Body of pancreas (tissue), 4 donors: ENCODE measurements around the gene ADAMTS5. TPM values are rescaled to one million over a fixed set of nuclear protein-coding genes. Genes with fewer than 3 reads are reported as not detected.

Source experiments
- ATAC-seq: fragments of 150-250 bp; one replicate; pipeline ENCODE4 v1.9.1; 2016
- DNase-seq, 4 donors: peaks; one replicate each; pipeline ENCODE4 v3.0.0-alpha.2; 2019
- H3K27ac ChIP-seq, 4 donors: fragments of 200-600 bp; sonication (generic); 1 replicate in 3 of 4; 2 replicates in 1 of 4; pipeline versions ENCODE4 v1.5.1 to v1.6.1; 2016 to 2019; ENCODE audit warnings: mild to moderate bottlenecking in 1 of 4, mixed read lengths in 1 of 4, moderate library complexity in 1 of 4
- H3K27me3 ChIP-seq, 2 donors: fragments of 200-600 bp; sonication (generic); one replicate each; pipeline ENCODE4 v1.6.0; 2016; ENCODE audit warnings: mild to moderate bottlenecking in 1 of 2
- H3K36me3 ChIP-seq, 2 donors: fragments of 200-600 bp; sonication (generic); replicated peaks in 1 of 2; 2 replicates each; pipeline ENCODE4 v1.5.1; 2016; ENCODE audit warnings: low read depth in 2 of 2; ENCODE audit not compliant: insufficient read depth in 1 of 2
- H3K4me1 ChIP-seq: fragments of 200-600 bp; sonication (generic); one replicate; pipeline ENCODE4 v1.6.0; 2016
- H3K4me3 ChIP-seq, 2 donors: fragments of 200-600 bp; sonication (generic); 1 replicate in 1 of 2; 2 replicates in 1 of 2; pipeline ENCODE4 v1.5.1; 2016 to 2019
- H3K9me3 ChIP-seq, 3 donors: fragments of 200-600 bp; sonication (generic); 1 replicate in 2 of 3; 2 replicates in 1 of 3; pipeline ENCODE4 v1.5.1; 2016
- CTCF ChIP-seq, 7 experiments: fragments of 450-650 bp in 4 of 7; fragments of 200-600 bp in 3 of 7; sonication (generic) in 3 of 7; IDR thresholded peaks; one replicate each; pipeline ENCODE4 v1.5.1; 2016 to 2019; ENCODE audit warnings: antibody characterized with exemption in 7 of 7
- POLR2A ChIP-seq, 3 donors: fragments of 450-650 bp; IDR thresholded peaks; one replicate each; pipeline ENCODE4 v1.6.1; 2016; ENCODE audit warnings: antibody characterized with exemption in 3 of 3, mild to moderate bottlenecking in 2 of 3
- WGBS, 2 donors: methylation state at CpG; one replicate each; pipeline ENCODE4 v1.1.5; 2017; 5-methylcytosine and 5-hydroxymethylcytosine counted together
- intact Hi-C: fragments of 100-400 bp; cut with DNase I; formaldehyde crosslinking; loops from one replicate; pipeline ENCODE4 v1.15.1; 2023
- microRNA-seq, 2 donors: library from miRNA; unstranded; fragments of <30 nt; microRNA quantifications; one replicate each; pipeline ENCODE4, GENCODE V29; 2016; ENCODE audit warnings: borderline number of aligned reads in 2 of 2, borderline replicate concordance in 2 of 2
- small RNA-seq: library from RNA; depleted of rRNA; stranded (forward); fragments of <200 nt; gene quantifications from one replicate; pipeline ENCODE3, GENCODE V24; 2016
- total RNA-seq, 2 donors: library from RNA; depleted of rRNA; stranded (reverse); fragments of >200 nt; gene quantifications; one replicate each; pipeline ENCODE4 v1.1.0, GENCODE V29; 2016

The ADAMTS5 gene
- total RNA-seq, 2 donors from 2014 or later: 3.4 to 3.6 TPM

DNA sequence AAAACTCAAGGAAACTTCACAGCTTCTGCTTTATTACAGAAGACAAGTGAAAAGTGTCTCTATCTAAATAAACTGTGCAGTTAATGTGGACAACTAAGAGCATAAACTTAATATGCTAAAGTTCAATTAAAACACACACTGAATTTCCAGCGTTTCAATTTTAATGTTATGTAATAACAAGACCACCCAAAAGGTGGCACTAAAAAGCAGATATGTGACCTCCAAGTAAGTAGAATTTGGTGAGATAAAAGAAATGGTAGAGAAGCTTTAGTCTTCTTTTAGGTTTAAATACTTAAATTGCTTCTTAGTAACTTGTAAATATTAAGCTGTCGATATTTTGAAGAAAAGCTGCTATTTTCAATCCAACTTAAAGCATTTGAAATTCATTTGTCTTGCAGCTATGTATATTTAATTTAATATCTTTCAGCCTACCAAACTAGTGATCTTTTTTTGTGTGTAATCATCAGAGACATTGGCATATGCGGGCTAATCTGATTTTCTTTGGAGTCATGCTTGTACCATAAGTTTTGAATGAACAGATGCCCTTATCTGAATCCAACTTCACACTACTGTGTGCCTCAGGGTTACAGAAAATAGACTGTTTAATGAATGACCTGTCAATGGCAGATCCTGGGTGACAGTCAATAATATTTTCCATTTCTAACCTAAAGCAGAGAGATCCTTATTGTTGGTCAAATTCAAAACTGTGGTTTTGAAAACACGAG is 85.2 kb downstream of the ADAMTS5 start:
- intact Hi-C loops: no loop called here
- no peak overlapping the region for H3K4me3 ChIP-seq
- ATAC-seq: no peak
- no peaks in the 10 kb centered on the region for H3K27me3 ChIP-seq
- H3K9me3 ChIP-seq: no peaks in the 10 kb centered on the region
- H3K4me1 ChIP-seq: no peaks in the 10 kb centered on the region
- H3K36me3 ChIP-seq: no peaks in the 10 kb centered on the region
- H3K27ac ChIP-seq: no peak overlapping the region
- 42 to 44% methylated on average over 4 of the region's 4 CpGs for WGBS, 2 donors
- TF ChIP-seq CTCF (IDR thresholded peaks at IDR 0.05) (peak in 6 of 7 experiments; percentile 16 to 52 (median 33)), POLR2A (IDR thresholded peaks at IDR 0.05) (no peak)
- DNase-seq: no peak

DNA sequence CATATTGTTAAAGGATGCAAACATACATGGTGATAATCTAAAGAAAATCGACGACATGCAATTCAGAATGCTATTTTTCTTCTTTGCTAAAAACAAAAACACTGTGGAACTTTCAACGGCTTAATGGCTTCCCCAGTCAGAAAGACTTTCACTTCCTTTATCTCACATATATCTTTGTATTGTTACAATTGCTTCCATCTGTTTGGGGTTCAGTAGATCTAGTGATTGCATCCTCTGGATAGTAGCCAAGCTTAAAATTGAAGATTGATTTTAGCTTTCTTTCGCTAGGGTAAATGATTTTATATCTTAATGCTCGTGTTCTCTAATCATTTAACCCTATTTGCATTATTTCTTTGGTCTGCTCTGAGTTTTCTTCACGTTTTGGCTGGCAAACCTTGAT is 89.9 kb downstream of the ADAMTS5 start:
- ATAC-seq: no peak
- Histone ChIP-seq H3K4me1 (no peaks in the 10 kb centered on the region), H3K9me3 (peaks cover 0 to 4% (median 0%) of the 10 kb centered on the region in 3 donors), H3K27ac (no peak overlapping the region), H3K27me3 (no peaks in the 10 kb centered on the region), H3K36me3 (no peaks in the 10 kb centered on the region), H3K4me3 (no peak overlapping the region)
- intact Hi-C loops: no loop called here
- TF ChIP-seq POLR2A (IDR thresholded peaks at IDR 0.05) (no peak), CTCF (IDR thresholded peaks at IDR 0.05) (no peak)
- 56 to 60% methylated on average over 6 of the region's 6 CpGs for WGBS, 2 donors
- DNase-seq: no peak

GRCh38 chr21:26874347-26874746 is 92.5 kb downstream of the ADAMTS5 start:
- intact Hi-C loops: no loop called here
- Histone ChIP-seq H3K27ac (no peak overlapping the region), H3K9me3 (peaks cover 0 to 4% (median 0%) of the 10 kb centered on the region in 3 donors), H3K4me3 (no peak overlapping the region), H3K4me1 (no peaks in the 10 kb centered on the region), H3K27me3 (no peaks in the 10 kb centered on the region), H3K36me3 (no peaks in the 10 kb centered on the region)
- no peak for DNase-seq
- ATAC-seq: no peak
- WGBS, 2 donors: 93 to 96% methylated on average over 1 of the region's 1 CpG
- TF ChIP-seq POLR2A (IDR thresholded peaks at IDR 0.05): no peak
- no peak for TF ChIP-seq CTCF (IDR thresholded peaks at IDR 0.05)

Small RNA genes within 50 kb of the gene (microRNA-seq; reads per million reads assigned to microRNA genes)
- 0 reads per million in 2 donors for gene MIR4759

Small RNA genes within 50 kb of the gene (small RNA-seq; reads per million reads assigned to genes)
- not detected for gene MIR4759

Other genes with a start within 250 kb of the ADAMTS5 start
- gene ADAMTS1, start 121.7 kb downstream of the ADAMTS5 start, total RNA-seq: 100 to 1,000 TPM in 1 of 2 donors, 10 to 100 TPM in 1; 47.0 to 104 TPM